ENCODE results near the gene WDR76.

DNA sequence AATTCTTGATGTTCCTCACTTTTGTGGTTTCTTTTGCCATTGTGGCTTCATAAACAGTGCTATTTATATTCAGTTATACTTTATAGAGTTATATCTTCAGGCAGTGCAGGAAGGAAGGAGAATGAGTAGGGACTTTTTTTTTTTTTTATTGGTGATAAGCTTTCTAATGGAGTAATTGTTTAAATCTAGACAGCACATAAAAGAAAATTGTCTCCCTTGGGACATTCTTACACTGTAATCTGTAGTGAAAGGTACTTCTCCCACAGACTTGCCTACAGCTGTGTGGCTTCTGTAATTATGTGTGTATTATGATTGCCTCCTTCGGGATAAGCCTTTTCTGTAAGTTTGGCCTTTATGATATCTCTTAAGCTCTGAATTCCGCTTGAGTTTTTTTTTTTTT is 41.6 kb downstream of the WDR76 start:
- TF ChIP-seq GATA2 (IDR thresholded peaks at IDR 0.05; ENCODE audit: low read depth, low read length): no peak
- TF ChIP-seq GATA3 (IDR thresholded peaks at IDR 0.05; ENCODE audit: low read depth, low read length): no peak

Data from SH-SY5Y (cell line).